ENCODE measurements around the gene CPA2. TPM values are rescaled to one million over a fixed set of nuclear protein-coding genes. Genes with fewer than 3 reads are reported as not detected.
A peak's percentile ranks its signal among the peaks of the same experiment; 100 is the strongest.

CPA2 gene
- total RNA-seq, 1 donor, result not detected

GRCh38 chr7:130272381-130273080 lies 5.9 kb downstream of the CPA2 start:
- peaks cover 29% of the 10 kb centered on the region for H3K4me1 ChIP-seq (ENCODE audit: insufficient read depth, low read length)
- no peak for DNase-seq (ENCODE audit: insufficient read length, low spot score, missing footprints)
- no peaks in the 10 kb centered on the region for H3K9me3 ChIP-seq (ENCODE audit: low read depth, low read length)
- H3K4me2 ChIP-seq (ENCODE audit: insufficient read depth, low read length), result peak overlapping the region; percentile 81
- H4K20me1 ChIP-seq (ENCODE audit: insufficient read depth, low read length), result no peaks in the 10 kb centered on the region
- no peaks in the 10 kb centered on the region for H3K36me3 ChIP-seq (ENCODE audit: insufficient read depth, low read length)
- H2AFZ ChIP-seq (ENCODE audit: low read length), result peak overlapping the region; percentile 88
- H3K27me3 ChIP-seq (ENCODE audit: insufficient read depth, low read length), result peaks cover 3% of the 10 kb centered on the region
- no peak for TF ChIP-seq CTCF (IDR thresholded peaks at IDR 0.05; ENCODE audit: extremely low read depth, low read depth, low read length)
- peak overlapping the region; percentile 25 for H3K27ac ChIP-seq (ENCODE audit: low read depth, low read length)
- peak overlapping the region; percentile 63 for H3K4me3 ChIP-seq (ENCODE audit: insufficient read depth, low read length)
- no peaks in the 10 kb centered on the region for H3K79me2 ChIP-seq (ENCODE audit: insufficient read depth, low read length)

- Histone ChIP-seq H3K79me2 (ENCODE audit: insufficient read depth, low read length) (no peaks in the 10 kb centered on the region), H3K4me1 (ENCODE audit: insufficient read depth, low read length) (peaks cover 37% of the 10 kb centered on the region), H3K9me3 (ENCODE audit: low read depth, low read length) (no peaks in the 10 kb centered on the region), H3K4me2 (ENCODE audit: insufficient read depth, low read length) (peak overlapping the region; percentile 81), H4K20me1 (ENCODE audit: insufficient read depth, low read length) (no peaks in the 10 kb centered on the region), H3K27ac (ENCODE audit: low read depth, low read length) (peak overlapping the region; percentile 25), H3K27me3 (ENCODE audit: insufficient read depth, low read length) (peaks cover 3% of the 10 kb centered on the region), H3K4me3 (ENCODE audit: insufficient read depth, low read length) (peak overlapping the region; percentile 63), H3K36me3 (ENCODE audit: insufficient read depth, low read length) (no peaks in the 10 kb centered on the region), H2AFZ (ENCODE audit: low read length) (peak overlapping the region; percentile 88)
- TF ChIP-seq CTCF (IDR thresholded peaks at IDR 0.05; ENCODE audit: extremely low read depth, low read depth, low read length), result no peak
- peak; percentile 73 for DNase-seq (ENCODE audit: insufficient read length, low spot score, missing footprints)
Observed at GRCh38 chr7:130273081-130273932, 6.6 kb downstream of the CPA2 start.

- Histone ChIP-seq H3K9me3 (ENCODE audit: low read depth, low read length) (no peaks in the 10 kb centered on the region), H2AFZ (ENCODE audit: low read length) (peak overlapping the region; percentile 49), H3K27ac (ENCODE audit: low read depth, low read length) (no peak overlapping the region), H3K36me3 (ENCODE audit: insufficient read depth, low read length) (no peaks in the 10 kb centered on the region), H3K4me3 (ENCODE audit: insufficient read depth, low read length) (no peak overlapping the region), H3K27me3 (ENCODE audit: insufficient read depth, low read length) (peaks cover 2% of the 10 kb centered on the region), H3K4me2 (ENCODE audit: insufficient read depth, low read length) (peak overlapping the region; percentile 81), H3K79me2 (ENCODE audit: insufficient read depth, low read length) (no peaks in the 10 kb centered on the region), H3K4me1 (ENCODE audit: insufficient read depth, low read length) (peaks cover 43% of the 10 kb centered on the region), H4K20me1 (ENCODE audit: insufficient read depth, low read length) (no peaks in the 10 kb centered on the region)
- no peak for DNase-seq (ENCODE audit: insufficient read length, low spot score, missing footprints)
- TF ChIP-seq CTCF (IDR thresholded peaks at IDR 0.05; ENCODE audit: extremely low read depth, low read depth, low read length), result no peak
Observed at GRCh38 chr7:130273933-130274255, 7.2 kb downstream of the CPA2 start.

DNA sequence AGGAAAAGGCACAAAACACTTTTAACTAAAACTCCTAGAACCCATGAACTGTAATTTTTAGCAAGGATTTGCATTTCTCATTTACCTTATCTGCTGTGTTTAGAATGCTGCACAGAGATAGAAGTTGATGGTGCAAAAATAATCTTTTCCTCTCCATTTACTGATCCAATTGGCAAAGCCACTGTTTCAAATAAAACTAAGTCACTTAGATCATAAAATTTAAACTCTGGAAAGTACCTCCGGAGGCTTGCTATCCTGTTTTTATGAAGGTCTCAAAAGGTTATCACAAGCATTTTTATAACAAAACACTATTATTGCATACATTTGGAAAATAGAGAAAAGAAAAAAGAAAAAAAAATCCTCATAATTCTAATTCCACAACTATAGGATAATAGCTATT lies 7.6 kb downstream of the CPA2 start:
- Histone ChIP-seq H3K79me2 (ENCODE audit: insufficient read depth, low read length) (no peaks in the 10 kb centered on the region), H3K4me3 (ENCODE audit: insufficient read depth, low read length) (no peak overlapping the region), H2AFZ (ENCODE audit: low read length) (peak overlapping the region; percentile 49), H3K36me3 (ENCODE audit: insufficient read depth, low read length) (no peaks in the 10 kb centered on the region), H3K9me3 (ENCODE audit: low read depth, low read length) (no peaks in the 10 kb centered on the region), H3K27me3 (ENCODE audit: insufficient read depth, low read length) (no peaks in the 10 kb centered on the region), H3K4me2 (ENCODE audit: insufficient read depth, low read length) (peak overlapping the region; percentile 81), H3K27ac (ENCODE audit: low read depth, low read length) (no peak overlapping the region), H4K20me1 (ENCODE audit: insufficient read depth, low read length) (no peaks in the 10 kb centered on the region), H3K4me1 (ENCODE audit: insufficient read depth, low read length) (peaks cover 47% of the 10 kb centered on the region)
- DNase-seq (ENCODE audit: insufficient read length, low spot score, missing footprints), result no peak
- no peak for TF ChIP-seq CTCF (IDR thresholded peaks at IDR 0.05; ENCODE audit: extremely low read depth, low read depth, low read length)
